Left kidney (tissue), 8 donors: ENCODE measurements around the gene CH25H. TPM values are rescaled to one million over a fixed set of nuclear protein-coding genes. Genes with fewer than 3 reads are reported as not detected.
"Not testable (repeated sequence)": the region's sequence is repeated elsewhere in the genome, so short reads cannot be mapped to it uniquely, and the experiment has no call there.

Experiments used
- DNase-seq: peaks from one replicate; pipeline ENCODE4 v3.0.0-alpha.2; 2013
- long read RNA-seq, 8 donors: transcript quantifications; one replicate each; lab custom pipeline, GENCODE V29; 2026
- polyA plus RNA-seq: library from polyadenylated mRNA; unstranded; fragments of 120-200 nt; gene quantifications from one replicate; pipeline ENCODE4 v1.2.1, GENCODE V29; 2013; ENCODE audit not compliant: insufficient read length

CH25H gene
- not detected for polyA plus RNA-seq
- long read RNA-seq, donor 1, result 0 reads
- long read RNA-seq, donor 2, result 0 reads
- long read RNA-seq, donor 3, result 0 reads
- long read RNA-seq, donor 4, result 0 reads
- long read RNA-seq, donor 5, partial matches to known transcripts, result 0 of 1 reads
- long read RNA-seq, donor 5, other reads (novel, unspliced or antisense), result 0 of 1 reads
- long read RNA-seq, donor 6, result 0 reads
- long read RNA-seq, donor 7, result 0 reads
- long read RNA-seq, donor 8, result 0 reads

GRCh38 chr10:89207181-89207800 is at the start of gene CH25H:
Gene CH25H (minus strand): TSS chr10:89207317. CDS start chr10:89207292, 25 bp downstream.
- DNase-seq, result peak; percentile 71

- DNase-seq, result no peak
Observed at GRCh38 chr10:89256340-89256739, 49.2 kb upstream of the CH25H start.

GRCh38 chr10:89255793-89256192 is 48.7 kb upstream of the CH25H start:
- no peak for DNase-seq

- DNase-seq, result not testable (repeated sequence)
Observed at GRCh38 chr10:89255091-89255579, 48.0 kb upstream of the CH25H start.

- DNase-seq, result no peak
Observed at GRCh38 chr10:89252225-89252585, 45.1 kb upstream of the CH25H start.

GRCh38 chr10:89251409-89252224 is 44.5 kb upstream of the CH25H start, which contains the start of gene LIPA:
Gene LIPA (minus strand): TSS chr10:89251775. CDS start chr10:89247648, 4,127 bp downstream.
- DNase-seq, result peak; percentile 92

GRCh38 chr10:89250865-89251408 is 43.8 kb upstream of the CH25H start:
- no peak for DNase-seq

- no peak for DNase-seq
Observed at GRCh38 chr10:89248990-89249389, 41.9 kb upstream of the CH25H start.

- DNase-seq, result not testable (repeated sequence)
Observed at GRCh38 chr10:89247623-89248022, 40.5 kb upstream of the CH25H start.

GRCh38 chr10:89245802-89246201 is 38.7 kb upstream of the CH25H start:
- DNase-seq, result no peak

GRCh38 chr10:89242840-89243568 is 35.9 kb upstream of the CH25H start:
- no peak for DNase-seq

GRCh38 chr10:89242345-89242684 is 35.2 kb upstream of the CH25H start:
- DNase-seq, result no peak

GRCh38 chr10:89241486-89242344 is 34.6 kb upstream of the CH25H start:
- DNase-seq, result no peak

GRCh38 chr10:89241026-89241425 is 33.9 kb upstream of the CH25H start:
- no peak for DNase-seq

- DNase-seq, result no peak
Observed at GRCh38 chr10:89240519-89240918, 33.4 kb upstream of the CH25H start.

- DNase-seq, result no peak
Observed at GRCh38 chr10:89238956-89239644, 32.0 kb upstream of the CH25H start.

GRCh38 chr10:89237849-89238248 is 30.7 kb upstream of the CH25H start:
- DNase-seq, result no peak

GRCh38 chr10:89236226-89236797 is 29.2 kb upstream of the CH25H start:
- DNase-seq, result no peak

- DNase-seq, result no peak
Observed at GRCh38 chr10:89235073-89235798, 28.1 kb upstream of the CH25H start.
